Measurements from ENCODE around the gene MSMO1.

GRCh38 chr4:165324236-165324917 is 3.1 kb upstream of the MSMO1 start:
- TF ChIP-seq ELK1 (IDR thresholded peaks at IDR 0.05; ENCODE audit: low read depth, low read length) (no peak), RELB (IDR thresholded peaks at IDR 0.05; ENCODE audit: low read depth) (no peak), SREBF2 (IDR thresholded peaks at IDR 0.05; ENCODE audit: low read length) (no peak)
- TF ChIP-seq, protein P1, sequence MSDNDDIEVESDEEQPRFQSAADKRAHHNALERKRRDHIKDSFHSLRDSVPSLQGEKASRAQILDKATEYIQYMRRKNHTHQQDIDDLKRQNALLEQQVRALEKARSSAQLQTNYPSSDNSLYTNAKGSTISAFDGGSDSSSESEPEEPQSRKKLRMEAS (IDR thresholded peaks at IDR 0.05; ENCODE audit: low read depth, low read length), result no peak

Measured in GM12878 (cell line).